ENCODE results near the gene APBA3. TPM values are rescaled to one million over a fixed set of nuclear protein-coding genes. Genes with fewer than 3 reads are reported as not detected.
A peak's percentile ranks its signal among the peaks of the same experiment; 100 is the strongest.

Gene APBA3
- total and polyA plus RNA-seq, 2 donors: 10.4 to 21.7 TPM

DNA sequence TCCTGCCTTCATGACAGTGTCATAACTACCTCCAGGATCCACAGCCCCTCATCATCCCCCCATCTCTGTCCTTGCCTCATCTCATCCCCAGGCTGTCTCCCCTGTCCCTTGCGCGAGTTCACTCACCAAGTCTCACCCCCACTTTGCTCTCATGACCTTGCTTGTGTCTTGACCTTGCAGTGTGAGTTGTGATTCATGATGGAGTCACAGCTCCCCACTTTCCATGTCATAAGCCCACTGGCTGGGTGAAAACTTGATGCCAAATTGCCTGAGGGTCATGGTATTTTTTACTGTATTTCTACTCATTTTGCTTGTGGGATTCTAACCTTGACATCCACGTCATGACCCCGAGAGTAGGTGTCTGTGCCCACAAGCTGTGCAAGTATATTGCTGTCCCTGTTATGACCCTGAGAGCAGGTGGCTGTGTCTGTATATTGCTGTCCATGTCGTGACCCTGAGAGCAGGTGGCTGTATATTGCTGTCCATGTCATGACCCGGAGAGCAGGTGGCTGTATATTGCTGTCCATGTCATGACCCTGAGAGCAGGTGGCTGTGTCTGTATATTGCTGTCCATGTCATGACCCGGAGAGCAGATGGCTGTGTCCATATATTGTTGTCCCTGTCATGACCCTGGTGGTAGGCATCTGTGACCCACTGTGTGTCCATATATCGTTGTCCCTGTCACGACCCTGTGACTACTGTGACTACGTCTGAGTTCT is 23.8 kb downstream of the APBA3 start:
- Histone ChIP-seq H3K4me1 (ENCODE audit: insufficient read depth) (no peaks in the 10 kb centered on the region), H3K4me3 (ENCODE audit: low read depth, low read length) (no peak overlapping the region), H3K36me3 (ENCODE audit: insufficient read depth) (no peaks in the 10 kb centered on the region), H3K27ac (ENCODE audit: low read depth) (no peak overlapping the region)
- WGBS: 87% methylated on average over 10 of the region's 10 CpGs
- no peak for DNase-seq (ENCODE audit: extremely low spot score)

DNA sequence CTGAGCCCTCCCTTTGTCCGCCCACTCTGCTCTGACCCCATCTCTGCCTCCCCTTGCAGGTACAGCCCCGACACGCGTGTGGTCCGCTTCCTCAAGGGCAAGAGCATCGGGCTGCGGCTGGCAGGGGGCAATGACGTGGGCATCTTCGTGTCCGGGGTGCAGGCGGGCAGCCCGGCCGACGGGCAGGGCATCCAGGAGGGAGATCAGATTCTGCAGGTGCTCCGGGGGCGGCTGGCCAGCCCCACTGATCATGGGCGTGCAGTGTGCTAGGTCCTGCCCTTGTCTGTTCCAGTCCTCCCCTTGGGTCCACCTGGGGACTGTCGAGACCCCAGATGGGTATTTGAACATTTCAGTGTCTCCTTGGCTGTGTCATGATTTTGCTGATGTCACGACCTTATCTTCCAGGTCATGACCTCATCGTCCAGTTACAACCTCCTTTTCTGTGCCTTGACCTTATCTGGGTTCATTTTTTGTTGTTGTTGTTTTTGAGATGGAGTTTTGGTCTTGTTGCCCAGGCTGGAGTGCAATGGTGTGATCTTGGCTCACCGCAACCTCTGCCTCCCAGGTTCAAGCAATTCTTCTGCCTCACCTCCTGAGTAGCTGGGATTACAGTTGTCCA is 25.3 kb downstream of the APBA3 start:
- no peaks in the 10 kb centered on the region for H3K4me1 ChIP-seq (ENCODE audit: insufficient read depth)
- no peaks in the 10 kb centered on the region for H3K36me3 ChIP-seq (ENCODE audit: insufficient read depth)
- 84% methylated on average over 21 of the region's 21 CpGs for WGBS
- H3K27ac ChIP-seq (ENCODE audit: low read depth): no peak overlapping the region
- no peak for DNase-seq (ENCODE audit: extremely low spot score)
- no peak overlapping the region for H3K4me3 ChIP-seq (ENCODE audit: low read depth, low read length)

DNA sequence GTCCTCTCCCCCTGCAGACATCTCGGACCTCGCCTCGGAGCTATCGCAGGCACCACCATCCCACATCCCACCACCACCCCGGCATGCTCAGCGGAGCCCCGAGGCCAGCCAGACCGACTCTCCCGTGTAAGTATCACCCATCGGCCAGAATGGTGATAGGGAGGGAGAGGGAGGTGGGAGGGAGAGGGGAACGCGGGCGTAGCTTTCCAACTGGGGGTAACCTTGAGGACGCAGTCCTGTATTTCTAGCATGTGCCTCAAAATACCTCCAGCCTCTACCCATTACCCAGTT is 27.2 kb downstream of the APBA3 start:
- H3K27ac ChIP-seq (ENCODE audit: low read depth): no peak overlapping the region
- H3K36me3 ChIP-seq (ENCODE audit: insufficient read depth): no peaks in the 10 kb centered on the region
- WGBS: 91% methylated on average over 14 of the region's 14 CpGs
- DNase-seq (ENCODE audit: extremely low spot score): no peak
- no peaks in the 10 kb centered on the region for H3K4me1 ChIP-seq (ENCODE audit: insufficient read depth)
- H3K4me3 ChIP-seq (ENCODE audit: low read depth, low read length): no peak overlapping the region

DNA sequence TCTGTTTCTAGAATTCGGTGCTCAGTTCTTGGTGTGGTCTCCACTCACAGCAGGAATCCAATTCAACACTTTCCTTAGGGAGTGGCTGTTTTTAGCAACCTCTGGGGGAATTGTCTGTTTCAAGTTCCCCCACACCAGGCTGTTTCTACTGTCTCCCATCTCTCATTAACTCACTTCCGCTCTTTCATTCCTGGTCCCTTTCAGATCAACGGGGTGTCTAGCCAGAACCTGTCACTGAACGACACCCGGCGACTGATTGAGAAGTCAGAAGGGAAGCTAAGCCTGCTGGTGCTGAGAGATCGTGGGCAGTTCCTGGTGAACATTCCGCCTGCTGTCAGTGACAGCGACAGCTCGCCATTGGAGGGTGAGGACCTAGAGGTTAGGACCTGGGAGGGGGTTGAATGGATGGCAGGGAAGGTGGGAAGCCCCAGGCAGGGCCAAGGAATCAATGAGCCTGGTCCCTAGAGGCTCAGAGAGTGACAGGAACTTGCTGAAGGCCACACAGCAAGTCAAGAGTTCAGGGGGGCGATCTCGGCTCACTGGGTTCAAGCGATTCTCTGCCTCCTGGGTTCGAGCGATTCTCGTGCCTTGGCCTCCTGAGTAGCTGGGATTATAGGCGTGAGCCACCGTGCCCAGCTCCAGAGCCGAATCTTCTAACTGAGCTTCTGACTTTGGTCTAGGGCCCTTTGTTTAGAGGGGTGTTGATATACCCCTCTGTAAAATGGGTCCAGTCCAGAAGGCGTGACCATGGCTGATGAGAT is 27.8 kb downstream of the APBA3 start:
- Histone ChIP-seq H3K36me3 (ENCODE audit: insufficient read depth) (no peaks in the 10 kb centered on the region), H3K4me1 (ENCODE audit: insufficient read depth) (no peaks in the 10 kb centered on the region), H3K4me3 (ENCODE audit: low read depth, low read length) (no peak overlapping the region), H3K27ac (ENCODE audit: low read depth) (no peak overlapping the region)
- DNase-seq (ENCODE audit: extremely low spot score): no peak
- 82% methylated on average over 20 of the region's 20 CpGs for WGBS

DNA sequence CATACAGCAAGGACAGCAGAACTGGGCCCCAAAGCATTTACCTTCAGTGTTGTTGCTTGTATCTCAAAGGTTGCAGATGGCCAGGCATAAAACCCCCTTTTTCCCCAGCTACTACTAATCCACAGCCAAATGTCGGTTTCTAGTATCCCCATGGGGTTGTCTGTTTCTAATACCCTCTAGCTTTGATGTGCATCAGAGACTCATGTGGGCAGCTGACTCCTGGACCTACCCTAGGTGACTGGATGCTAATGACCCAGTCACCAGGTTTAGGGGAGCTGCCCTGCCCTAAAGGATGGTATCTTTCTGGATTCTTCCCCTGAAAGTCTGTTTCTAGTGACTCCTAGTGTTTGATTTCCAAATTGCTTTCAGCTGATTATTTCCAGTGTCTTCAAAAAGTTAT is 29.4 kb downstream of the APBA3 start:
- no peaks in the 10 kb centered on the region for H3K36me3 ChIP-seq (ENCODE audit: insufficient read depth)
- H3K4me3 ChIP-seq (ENCODE audit: low read depth, low read length): no peak overlapping the region
- 87% methylated on average over 1 of the region's 1 CpG for whole genome bisulfite sequencing
- H3K27ac ChIP-seq (ENCODE audit: low read depth): no peak overlapping the region
- no peak for DNase-seq (ENCODE audit: extremely low spot score)
- H3K4me1 ChIP-seq (ENCODE audit: insufficient read depth): no peaks in the 10 kb centered on the region

DNA sequence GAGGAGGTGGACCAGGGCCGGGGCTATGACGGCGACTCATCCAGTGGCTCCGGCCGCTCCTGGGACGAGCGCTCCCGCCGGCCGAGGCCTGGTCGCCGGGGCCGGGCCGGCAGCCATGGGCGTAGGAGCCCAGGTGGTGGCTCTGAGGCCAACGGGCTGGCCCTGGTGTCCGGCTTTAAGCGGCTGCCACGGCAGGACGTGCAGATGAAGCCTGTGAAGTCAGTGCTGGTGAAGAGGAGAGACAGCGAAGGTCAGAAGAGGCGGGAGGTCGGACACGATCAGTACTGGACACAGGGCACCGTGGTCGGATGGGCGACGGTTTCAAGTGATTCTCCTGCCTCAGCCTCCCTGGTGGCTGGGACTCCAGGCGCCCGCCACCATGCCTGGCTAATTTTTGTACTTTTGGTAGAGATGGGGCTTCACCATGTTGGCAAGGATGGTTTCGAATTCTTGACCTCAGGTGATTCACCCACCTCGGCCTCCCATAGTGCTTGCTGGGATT is 31.0 kb downstream of the APBA3 start:
- Histone ChIP-seq H3K4me3 (ENCODE audit: low read depth, low read length) (no peak overlapping the region), H3K4me1 (ENCODE audit: insufficient read depth) (no peaks in the 10 kb centered on the region), H3K36me3 (ENCODE audit: insufficient read depth) (no peaks in the 10 kb centered on the region), H3K27ac (ENCODE audit: low read depth) (no peak overlapping the region)
- 93% methylated on average over 32 of the region's 32 CpGs for WGBS
- DNase-seq (ENCODE audit: extremely low spot score): no peak

DNA sequence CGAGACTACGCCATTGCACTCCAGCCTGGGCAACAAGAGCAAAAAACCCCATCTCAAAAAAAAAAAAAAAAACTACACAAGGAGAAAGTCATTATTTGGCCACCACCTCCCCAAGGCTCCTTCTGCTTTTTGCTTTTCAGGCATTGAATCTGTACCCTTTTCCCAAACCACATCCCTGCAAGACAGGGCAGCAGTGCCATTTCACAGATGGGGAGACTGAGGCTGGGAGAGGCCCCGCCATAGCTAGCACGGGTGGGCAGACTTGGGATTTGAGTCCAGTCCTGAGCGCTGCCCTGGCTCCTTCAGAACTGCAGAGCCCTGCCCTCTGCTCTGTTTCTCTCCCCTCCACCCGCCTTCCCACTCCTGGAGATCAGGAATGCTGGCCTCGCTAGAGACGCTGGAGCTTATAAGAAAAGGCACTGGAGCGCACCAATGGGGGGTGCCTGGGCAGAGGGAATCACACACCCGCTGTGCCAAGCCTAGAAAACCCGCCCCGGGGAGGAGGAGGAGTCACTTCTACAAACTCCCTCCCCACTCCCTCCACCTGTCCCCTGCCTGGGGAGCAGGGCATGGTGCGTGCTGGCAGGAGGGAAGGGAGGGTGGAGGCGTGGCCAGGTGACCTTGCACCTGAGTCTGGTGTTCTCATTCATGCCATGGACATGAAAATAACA is 35.7 kb downstream of the APBA3 start:
- WGBS: 30% methylated on average over 14 of the region's 14 CpGs
- no peak for DNase-seq (ENCODE audit: extremely low spot score)
- no peak overlapping the region for H3K27ac ChIP-seq (ENCODE audit: low read depth)

DNA sequence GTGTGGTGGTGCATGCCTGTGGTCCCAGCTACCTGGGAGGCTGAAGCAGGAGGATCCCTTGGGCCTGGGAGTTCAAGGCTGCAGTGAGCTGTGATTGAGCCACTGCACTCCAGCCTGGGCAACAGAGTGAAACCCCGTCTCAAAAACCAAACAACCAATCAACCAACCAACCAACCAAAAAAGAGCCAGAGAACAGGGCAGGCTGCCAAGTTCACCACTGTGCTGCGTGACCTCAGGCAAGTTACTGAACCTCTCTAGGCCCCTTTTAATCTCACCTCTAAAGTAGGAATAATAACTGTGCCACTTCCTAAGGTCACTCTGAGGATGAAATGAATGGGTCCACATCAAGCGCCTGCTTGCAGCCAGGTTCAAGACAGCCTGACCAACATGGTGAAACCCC is 36.4 kb downstream of the APBA3 start:
- Histone ChIP-seq H3K27ac (ENCODE audit: low read depth) (no peak overlapping the region), H3K4me3 (ENCODE audit: low read depth, low read length) (no peak overlapping the region), H3K36me3 (ENCODE audit: insufficient read depth) (no peaks in the 10 kb centered on the region), H3K4me1 (ENCODE audit: insufficient read depth) (peaks cover 5% of the 10 kb centered on the region)
- DNase-seq (ENCODE audit: extremely low spot score): no peak
- WGBS: 67% methylated on average over 3 of the region's 3 CpGs

More for the DNA sequence above, 35.7 kb downstream of the APBA3 start:
- H3K4me1 ChIP-seq (ENCODE audit: insufficient read depth): peaks cover 3% of the 10 kb centered on the region
- no peaks in the 10 kb centered on the region for H3K36me3 ChIP-seq (ENCODE audit: insufficient read depth)
- H3K4me3 ChIP-seq (ENCODE audit: low read depth, low read length): no peak overlapping the region

DNA sequence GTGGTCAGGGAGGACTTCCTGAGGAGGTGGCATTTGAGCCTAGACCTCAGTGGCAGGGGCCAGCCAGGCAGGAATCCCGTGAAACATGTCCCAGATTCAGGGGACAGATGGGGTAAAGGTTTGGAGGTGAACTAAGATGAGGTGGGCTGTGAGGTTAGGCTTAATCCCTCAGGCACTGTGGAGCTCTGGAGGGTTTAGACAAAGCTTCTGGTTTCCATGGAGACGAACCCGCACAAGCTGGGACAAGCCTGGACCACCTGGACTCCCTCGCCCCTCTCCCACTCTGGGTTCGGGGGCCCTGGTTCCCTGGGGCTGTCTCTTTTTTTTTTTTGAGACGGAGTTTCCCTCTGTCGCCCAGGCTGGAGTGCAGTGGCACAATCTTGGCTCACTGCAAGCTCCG is 37.6 kb downstream of the APBA3 start:
- no peak for DNase-seq (ENCODE audit: extremely low spot score)
- H3K4me1 ChIP-seq (ENCODE audit: insufficient read depth): peaks cover 5% of the 10 kb centered on the region
- no peaks in the 10 kb centered on the region for H3K36me3 ChIP-seq (ENCODE audit: insufficient read depth)
- H3K27ac ChIP-seq (ENCODE audit: low read depth): no peak overlapping the region
- whole genome bisulfite sequencing: 32% methylated on average over 8 of the region's 8 CpGs
- no peak overlapping the region for H3K4me3 ChIP-seq (ENCODE audit: low read depth, low read length)

DNA sequence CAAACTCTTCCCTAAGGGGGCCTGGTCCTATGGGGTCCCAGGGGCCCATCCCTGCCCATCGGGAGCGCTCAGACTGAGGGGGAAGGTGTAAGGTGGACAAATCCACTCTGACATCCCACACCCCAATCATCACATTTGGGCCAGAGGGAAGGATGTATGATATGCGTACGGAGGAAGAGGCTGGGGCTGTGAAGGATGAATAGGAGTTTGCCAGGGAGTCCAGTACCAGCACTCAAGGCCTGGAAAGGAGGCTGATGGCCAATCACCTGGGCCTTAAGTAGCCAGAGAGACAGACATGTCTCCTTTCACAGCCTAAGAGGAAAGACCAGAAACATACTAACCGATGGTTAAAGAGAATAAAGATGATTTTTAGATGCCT is 38.4 kb downstream of the APBA3 start:
- no peak overlapping the region for H3K27ac ChIP-seq (ENCODE audit: low read depth)
- H3K36me3 ChIP-seq (ENCODE audit: insufficient read depth): no peaks in the 10 kb centered on the region
- no peak overlapping the region for H3K4me3 ChIP-seq (ENCODE audit: low read depth, low read length)
- 81% methylated on average over 5 of the region's 5 CpGs for WGBS
- H3K4me1 ChIP-seq (ENCODE audit: insufficient read depth): peaks cover 5% of the 10 kb centered on the region
- DNase-seq (ENCODE audit: extremely low spot score): no peak

DNA sequence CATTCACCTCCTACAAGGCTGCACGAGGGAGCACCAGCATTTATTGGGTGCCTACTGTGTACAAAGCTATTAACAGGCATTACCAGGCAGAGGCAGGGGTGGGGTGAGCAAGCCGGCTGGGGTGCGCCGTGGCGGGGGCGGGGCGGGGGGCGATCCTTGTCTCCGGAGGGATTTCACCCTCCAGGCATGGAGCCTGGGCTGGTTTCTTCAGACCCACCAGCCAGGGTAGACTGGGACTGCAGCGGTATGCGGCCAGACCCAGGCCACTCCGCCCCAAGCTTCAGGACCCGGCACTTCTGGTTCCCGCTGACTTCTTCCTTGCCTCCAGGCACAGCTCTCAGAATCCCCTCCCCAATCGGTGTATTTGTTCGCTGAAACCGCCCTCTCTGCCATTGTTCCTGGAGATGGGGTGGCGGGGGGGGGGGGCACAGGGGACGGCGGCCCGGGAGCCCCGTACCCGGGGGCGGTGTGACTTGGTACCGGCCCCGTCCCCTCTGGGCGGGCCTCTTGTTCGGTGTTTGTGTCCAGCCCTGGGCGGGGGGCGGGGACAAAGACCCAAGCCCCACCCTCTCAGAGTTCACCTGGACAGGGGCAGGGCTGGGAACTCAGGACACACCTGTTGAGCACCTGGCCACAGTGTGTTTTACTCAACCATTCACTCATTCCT is 38.9 kb downstream of the APBA3 start:
- Histone ChIP-seq H3K27ac (ENCODE audit: low read depth) (no peak overlapping the region), H3K4me1 (ENCODE audit: insufficient read depth) (peaks cover 5% of the 10 kb centered on the region), H3K4me3 (ENCODE audit: low read depth, low read length) (peak overlapping the region; percentile 23), H3K36me3 (ENCODE audit: insufficient read depth) (no peaks in the 10 kb centered on the region)
- WGBS: 5% methylated on average over 30 of the region's 30 CpGs
- DNase-seq (ENCODE audit: extremely low spot score): no peak

DNA sequence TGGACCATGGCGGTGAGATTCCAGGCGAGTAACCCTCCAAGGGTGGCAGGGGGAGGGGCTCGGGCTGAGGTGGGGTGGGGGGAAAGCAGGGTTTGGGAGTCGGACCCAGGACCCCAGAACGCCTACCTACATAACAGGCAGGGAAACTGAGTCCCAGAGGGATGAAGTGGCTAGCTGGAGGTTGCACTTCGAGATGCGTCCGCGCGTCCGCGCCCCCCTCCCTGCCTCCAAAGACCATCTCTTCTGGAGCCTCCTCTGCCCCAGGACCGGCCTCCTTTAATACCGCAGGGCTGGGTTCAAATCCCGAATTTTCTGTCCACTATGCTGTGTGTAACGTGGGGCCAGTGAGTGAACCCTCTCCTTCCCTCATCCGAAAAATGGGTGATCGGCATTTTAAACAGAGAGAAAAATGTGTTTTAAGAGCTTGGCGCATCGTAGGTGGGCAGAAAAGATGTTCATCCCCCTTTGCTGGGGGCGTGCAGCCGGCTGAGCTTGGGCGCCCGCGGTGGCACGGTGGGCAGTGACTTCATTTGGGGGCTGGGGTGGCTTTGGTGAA is 39.5 kb downstream of the APBA3 start:
- no peaks in the 10 kb centered on the region for H3K36me3 ChIP-seq (ENCODE audit: insufficient read depth)
- H3K4me3 ChIP-seq (ENCODE audit: low read depth, low read length): peak overlapping the region; percentile 34
- DNase-seq (ENCODE audit: extremely low spot score): no peak
- WGBS: 3% methylated on average over 26 of the region's 26 CpGs
- H3K4me1 ChIP-seq (ENCODE audit: insufficient read depth): peaks cover 5% of the 10 kb centered on the region
- no peak overlapping the region for H3K27ac ChIP-seq (ENCODE audit: low read depth)

Data from urinary bladder (tissue), 4 donors.